Tibial nerve (tissue), 3 donors: ENCODE results near the gene CAPZA1.

Source experiments
- CTCF ChIP-seq, 5 experiments: fragments of 200-600 bp in 3 of 5; fragments of 450-650 bp in 2 of 5; sonication (generic) in 3 of 5; IDR thresholded peaks; one replicate each; pipeline ENCODE4 v1.5.1; 2016 to 2019; ENCODE audit warnings: antibody characterized with exemption in 5 of 5, mild to moderate bottlenecking in 3 of 5, moderate library complexity in 2 of 5
- POLR2A ChIP-seq, 2 donors: fragments of 450-650 bp; IDR thresholded peaks; one replicate each; pipeline ENCODE4 v1.6.1; 2017; ENCODE audit warnings: antibody characterized with exemption in 2 of 2, mild to moderate bottlenecking in 2 of 2, moderate library complexity in 2 of 2

GRCh38 chr1:112701227-112702066, 81.8 kb downstream of the CAPZA1 start:
- no peak for TF ChIP-seq CTCF (IDR thresholded peaks at IDR 0.05)
- no peak for TF ChIP-seq POLR2A (IDR thresholded peaks at IDR 0.05)
